GM10847 (cell line): Measurements from ENCODE around the gene NEURL1.

Source experiments
- POLR2A ChIP-seq: IDR thresholded peaks from 2 replicates; pipeline ENCODE4 v1.6.1; 2011; ENCODE audit not compliant: insufficient read length; ENCODE audit errors: extremely low read depth

Gene NEURL1

DNA sequence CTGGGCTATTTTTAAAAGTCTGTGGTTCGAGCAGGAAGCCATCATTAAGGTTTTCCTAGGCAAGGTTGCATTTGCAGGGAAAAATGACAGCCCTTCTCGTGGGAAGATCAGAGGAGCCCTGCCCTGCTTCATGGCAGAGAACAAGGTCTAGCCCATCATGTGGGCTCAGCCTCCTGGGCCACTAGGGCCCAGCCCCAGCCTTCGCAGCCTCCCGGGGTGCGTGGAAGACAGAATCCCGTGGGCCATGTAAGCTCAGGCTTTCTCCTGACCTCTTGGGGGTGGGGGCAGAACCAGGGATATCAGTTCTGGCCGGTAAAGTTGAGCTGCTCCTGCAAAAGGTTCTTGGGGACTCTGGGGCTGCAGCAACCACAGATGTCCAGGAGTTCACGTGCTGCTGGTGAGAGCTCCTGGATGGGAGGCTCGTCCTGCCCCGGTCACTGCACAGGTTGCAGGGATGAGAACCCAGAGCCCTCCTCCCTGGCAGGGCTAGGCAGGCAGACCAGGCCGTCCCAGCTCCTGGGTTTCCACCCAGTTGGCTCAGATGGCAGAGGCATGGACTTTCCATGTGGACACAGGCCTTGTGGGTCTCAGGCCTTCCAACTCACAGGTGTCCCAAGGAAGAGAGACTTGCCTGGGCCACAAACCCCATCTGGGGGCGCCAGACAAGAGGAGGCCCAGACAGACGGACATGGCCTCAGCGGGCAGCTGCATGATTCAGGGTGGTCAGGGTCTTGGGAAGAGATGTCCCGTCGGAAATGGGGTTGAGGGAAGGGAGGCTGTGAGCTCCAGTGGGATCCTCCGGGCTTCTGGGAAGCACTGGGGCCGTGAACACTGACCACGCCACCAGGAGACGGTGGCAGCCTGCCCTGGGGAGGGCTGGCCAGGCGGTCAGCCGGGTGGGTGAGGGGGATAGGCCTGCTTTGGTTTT lies 126.2 kb downstream of the NEURL1 start:
- no peak for TF ChIP-seq POLR2A

DNA sequence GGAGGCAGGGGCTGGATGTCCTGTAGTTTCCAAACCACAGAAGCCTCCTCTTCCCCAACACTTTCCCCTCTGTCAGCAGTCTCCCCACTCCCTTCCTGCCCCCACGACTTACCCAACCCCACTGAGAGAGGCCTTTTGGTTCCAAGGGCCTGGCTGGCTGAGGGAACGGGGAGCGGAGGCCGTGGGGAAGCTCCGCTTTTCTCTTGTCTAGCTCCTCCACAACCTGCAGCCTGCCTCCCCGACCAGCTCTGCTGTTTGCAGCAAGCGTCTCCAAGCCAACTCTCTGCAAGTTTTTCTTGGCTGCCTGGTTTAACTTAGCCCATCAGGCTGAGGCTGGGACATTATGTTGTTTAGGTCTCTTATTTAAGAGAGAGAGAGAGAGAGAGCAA lies 126.8 kb downstream of the NEURL1 start:
- no peak for TF ChIP-seq POLR2A

DNA sequence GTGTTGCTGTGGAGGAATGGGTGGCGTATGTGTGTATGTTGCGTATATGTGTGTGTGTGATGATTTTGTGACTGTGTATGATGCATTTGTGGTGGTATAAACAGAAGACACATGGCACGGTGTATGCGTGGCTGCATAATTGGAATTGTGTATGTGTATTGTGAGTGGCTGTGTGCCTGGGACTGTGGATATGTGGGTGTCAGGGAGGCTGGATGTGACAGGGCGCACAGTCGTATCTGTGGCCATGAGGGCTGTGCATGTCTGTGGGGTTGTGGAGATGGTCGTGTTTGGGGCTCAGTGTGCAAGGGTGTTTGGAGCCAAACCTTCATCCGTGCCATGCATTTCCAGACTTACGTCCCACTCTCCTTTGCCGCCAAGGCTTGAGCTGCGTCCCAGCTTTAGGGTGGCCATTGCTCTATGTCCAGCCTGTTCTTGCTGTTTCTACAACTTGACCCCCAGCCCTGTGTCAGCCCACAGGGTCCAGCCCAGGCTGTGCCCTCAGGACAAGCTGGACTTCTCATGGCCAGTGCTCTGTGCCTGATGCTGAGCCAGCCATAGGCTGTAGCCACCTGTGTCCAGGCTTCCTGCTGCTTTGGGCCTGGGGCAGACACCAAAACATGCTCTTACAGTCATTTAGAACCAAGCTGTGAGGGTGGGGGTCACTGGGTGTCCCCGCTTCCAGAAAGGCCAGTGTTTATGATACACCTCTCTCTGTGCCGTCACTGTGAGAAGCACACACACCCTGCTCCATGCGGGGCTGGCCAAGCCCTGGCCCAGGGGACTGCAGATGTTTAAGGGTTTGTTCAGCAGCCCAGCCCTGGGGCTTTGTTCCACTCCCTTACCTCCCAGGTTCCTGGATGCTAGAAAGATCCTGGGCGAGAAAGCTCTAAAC lies 127.6 kb downstream of the NEURL1 start:
- no peak for TF ChIP-seq POLR2A

GRCh38 chr10:103621783-103622125 lies 128.2 kb downstream of the NEURL1 start:
- no peak for TF ChIP-seq POLR2A

DNA sequence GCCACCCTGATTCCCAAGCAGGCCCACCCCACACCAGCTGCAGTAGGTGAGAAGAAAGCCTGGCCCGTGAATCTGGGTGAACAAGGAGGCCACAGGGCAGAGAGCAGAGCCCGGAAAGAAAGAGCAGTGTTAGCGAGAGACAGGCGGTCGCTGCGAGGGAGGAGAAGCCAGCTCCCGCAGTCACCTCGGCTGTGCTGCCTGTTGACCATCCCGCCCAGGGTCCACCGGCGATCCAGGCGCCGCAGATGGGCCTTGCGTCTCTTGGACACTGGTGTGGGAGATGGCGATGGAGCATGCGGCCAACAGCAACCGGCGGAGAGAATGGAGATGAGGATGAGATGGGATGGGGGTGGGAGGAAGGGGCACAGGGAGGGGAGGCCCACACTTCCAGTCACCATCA lies 128.8 kb downstream of the NEURL1 start:
- no peak for TF ChIP-seq POLR2A

- no peak for TF ChIP-seq POLR2A
These were observed 129.6 kb downstream of the NEURL1 start for GRCh38 chr10:103622935-103623574.

GRCh38 chr10:103626178-103626577 lies 132.7 kb downstream of the NEURL1 start:
- TF ChIP-seq POLR2A = no peak

- TF ChIP-seq POLR2A = no peak
These were observed 133.8 kb downstream of the NEURL1 start for GRCh38 chr10:103627111-103627892.

DNA sequence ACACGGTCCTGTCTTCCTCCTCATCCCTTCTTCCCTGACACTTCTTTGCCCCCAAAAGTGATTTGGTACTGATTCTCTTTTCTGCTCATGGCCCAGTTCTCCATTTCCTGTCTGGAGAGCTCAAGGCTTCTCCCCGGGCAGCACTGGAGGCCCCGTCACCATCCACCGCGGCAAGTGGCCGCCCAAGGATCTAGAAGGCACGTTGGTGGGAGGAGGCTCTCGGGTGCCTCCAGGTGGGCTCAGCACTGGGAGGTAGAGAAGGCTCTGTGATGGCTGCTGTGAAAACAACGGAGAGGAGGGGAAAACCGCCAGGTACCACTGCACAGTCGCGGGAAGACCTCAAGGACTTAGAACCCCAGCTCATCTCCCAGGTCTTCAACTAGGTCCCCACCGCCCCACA lies 134.4 kb downstream of the NEURL1 start:
- no peak for TF ChIP-seq POLR2A

DNA sequence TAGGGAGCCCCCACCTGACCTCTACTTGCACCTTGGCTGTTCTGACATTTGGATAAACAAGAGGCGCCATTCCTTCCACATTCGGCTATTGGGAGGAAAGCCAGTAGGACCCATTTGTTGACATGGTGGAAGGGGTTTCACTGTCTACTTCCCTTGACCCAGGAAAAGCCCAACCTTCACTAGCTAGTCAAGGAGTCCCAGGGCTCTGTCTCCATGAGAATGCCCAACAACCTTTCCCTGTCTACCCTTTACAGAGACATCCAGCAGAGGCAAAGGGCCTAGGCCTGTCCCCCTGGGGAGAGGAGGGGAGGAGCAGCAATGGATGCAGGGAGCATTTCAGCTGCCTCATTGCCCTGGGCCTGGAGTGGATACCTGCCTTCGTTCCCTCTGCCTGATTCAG lies 136.1 kb downstream of the NEURL1 start:
- TF ChIP-seq POLR2A = no peak

DNA sequence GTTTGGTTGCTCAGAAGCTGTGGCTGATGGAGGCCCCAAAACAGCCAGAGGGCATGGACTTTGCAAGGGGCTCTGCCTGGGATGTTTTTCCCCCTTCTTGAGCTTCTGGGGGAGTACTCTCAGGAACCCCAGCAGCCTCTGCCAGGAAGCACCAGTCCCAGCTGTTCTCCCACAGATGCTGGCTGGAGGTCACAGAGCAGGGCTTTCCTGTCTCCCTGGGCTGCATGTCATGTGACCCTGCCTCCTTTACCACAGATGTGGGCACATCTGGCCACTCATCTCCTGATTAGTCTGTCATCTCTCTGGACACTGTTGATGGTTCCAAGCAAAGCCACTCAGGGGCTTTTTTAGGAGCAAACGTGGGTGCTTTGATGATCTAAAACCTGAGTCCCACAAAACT lies 136.7 kb downstream of the NEURL1 start:
- TF ChIP-seq POLR2A = no peak

DNA sequence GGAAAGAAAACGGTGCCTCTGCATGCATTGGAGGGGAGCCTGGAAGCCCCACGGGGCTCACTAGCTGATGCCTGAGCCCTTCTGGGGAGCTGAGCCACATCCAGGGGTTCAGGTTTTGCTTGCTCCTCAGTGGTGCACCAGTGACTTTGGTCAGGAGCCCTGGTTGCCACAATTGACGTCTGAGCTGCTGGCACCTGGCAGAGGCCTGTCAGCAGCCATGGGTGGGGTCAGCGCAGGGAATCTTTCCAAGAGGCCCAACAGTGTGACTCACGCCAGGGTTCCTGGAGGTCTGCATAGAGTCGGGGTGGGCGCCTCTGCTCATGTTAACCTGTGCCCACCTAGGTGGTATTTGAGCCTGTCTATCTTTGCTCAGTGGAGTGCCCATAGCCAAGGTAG lies 138.7 kb downstream of the NEURL1 start:
- no peak for TF ChIP-seq POLR2A

DNA sequence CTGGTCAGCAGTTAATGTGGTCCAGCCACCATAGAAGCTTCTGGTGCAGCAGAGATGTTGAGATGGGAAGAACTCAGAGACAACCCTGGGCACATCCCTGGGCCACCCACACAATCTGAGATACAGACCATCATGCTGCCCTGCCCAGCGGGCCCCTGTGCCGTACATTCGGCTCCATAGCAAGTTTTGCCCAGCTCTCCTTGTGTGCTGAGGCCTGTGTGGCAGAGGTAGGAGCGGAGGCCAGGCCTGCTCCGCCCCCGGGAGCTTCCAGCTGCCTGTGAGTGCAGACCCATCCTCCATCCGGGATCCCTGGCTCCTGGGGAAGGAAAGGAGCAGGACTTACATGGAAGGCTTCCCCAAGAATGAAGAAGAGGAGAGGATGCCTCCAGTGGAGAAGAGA lies 140.3 kb downstream of the NEURL1 start:
- TF ChIP-seq POLR2A = no peak

DNA sequence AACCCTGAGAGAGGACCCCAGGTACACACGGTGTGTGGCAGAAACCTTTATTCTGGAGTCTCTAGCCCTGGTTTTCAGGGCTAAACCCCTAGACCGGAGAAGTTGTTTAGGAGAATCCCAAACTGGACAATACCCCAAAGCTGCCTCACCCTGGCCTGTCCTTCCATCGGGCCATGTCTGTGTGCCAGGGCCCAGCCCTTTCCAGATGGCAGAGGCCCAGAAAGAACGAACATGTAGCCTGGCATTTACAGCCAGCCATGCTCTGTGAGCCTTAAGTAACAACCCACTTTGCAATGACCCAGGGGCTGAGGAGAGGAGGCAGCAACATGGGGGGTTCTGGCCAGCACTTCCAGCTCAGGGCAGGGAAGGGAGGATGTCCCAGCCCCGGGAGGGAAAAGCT lies 142.1 kb downstream of the NEURL1 start:
- no peak for TF ChIP-seq POLR2A

DNA sequence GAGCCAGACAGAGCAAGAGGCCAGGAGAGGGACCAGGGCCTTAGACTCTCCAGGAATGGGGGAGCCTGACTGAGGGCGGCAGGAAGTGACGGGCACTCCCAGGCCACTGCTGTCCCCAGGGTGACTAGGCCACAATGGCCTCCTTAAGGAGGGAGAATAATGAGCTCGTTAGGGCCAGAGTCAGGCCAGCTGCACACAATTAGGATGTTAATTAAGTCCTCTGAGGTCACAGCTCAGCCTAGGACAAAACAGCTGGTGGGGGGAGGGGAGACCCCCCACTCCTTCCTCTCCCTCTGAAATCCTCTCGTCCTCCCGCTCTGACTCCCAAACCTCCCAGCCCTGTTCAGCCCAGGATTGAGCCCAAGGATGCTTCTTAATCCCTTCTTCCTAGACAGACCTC lies 143.0 kb downstream of the NEURL1 start:
- no peak for TF ChIP-seq POLR2A

- TF ChIP-seq POLR2A = no peak
These were observed 143.5 kb downstream of the NEURL1 start for GRCh38 chr10:103637011-103637410.
